Epithelial cell of proximal tubule (primary cell): ENCODE data around the gene PDIA5. TPM values are rescaled to one million over a fixed set of nuclear protein-coding genes. Genes with fewer than 3 reads are reported as not detected.

Experiments
- DNase-seq: peaks from one replicate; pipeline ENCODE4 v3.0.0-alpha.2; 2011; ENCODE audit warnings: low read depth
- H3K4me3 ChIP-seq: 2 replicates; pipeline ENCODE4 v1.5.1; 2011; ENCODE audit warnings: low read depth, mild to moderate bottlenecking, low read length
- total RNA-seq: library from RNA; depleted of rRNA; stranded (reverse); fragments of >200 nt; gene quantifications from 2 replicates; pipeline ENCODE4 v1.2.3, GENCODE V29; 2015
- TF ChIP-seq, protein P1 (sequence below): conservative IDR thresholded peaks from 2 replicates; pipeline ENCODE4 v1.5.1; 2012; ENCODE audit warnings: low read depth, mild to moderate bottlenecking, low read length

Gene PDIA5
- total RNA-seq, 1 donor from 2014 or later = 29.4 TPM

DNA sequence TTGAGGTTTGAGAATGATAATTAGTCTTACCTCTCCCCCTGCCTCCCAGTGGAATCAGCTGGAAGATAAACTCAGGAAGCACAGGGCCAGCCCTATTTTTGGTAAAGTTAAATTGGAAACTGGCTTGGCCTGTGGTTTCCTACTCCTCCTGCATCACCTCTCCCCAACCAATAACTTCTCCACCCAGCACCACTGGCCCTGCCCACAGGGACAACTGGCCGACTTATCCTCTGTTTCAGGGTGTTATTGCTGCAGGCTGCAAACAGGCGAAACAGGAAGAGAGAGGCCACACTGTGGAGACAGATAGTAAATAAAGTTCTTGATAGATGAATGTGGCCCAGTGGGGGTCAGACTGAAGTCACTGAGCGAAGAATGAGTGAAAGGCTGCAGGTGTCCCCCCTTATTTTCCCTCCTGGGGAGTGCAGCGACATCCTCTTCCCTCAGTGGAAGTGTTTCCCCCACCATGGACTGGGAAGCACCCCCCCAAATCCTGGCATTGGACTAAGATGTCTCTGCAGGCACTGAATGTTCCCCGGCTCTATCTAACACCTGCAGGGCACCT lies 47.1 kb downstream of the PDIA5 start:
- DNase-seq = no peak
- H3K4me3 ChIP-seq = no peak overlapping the region
- TF ChIP-seq, protein P1, sequence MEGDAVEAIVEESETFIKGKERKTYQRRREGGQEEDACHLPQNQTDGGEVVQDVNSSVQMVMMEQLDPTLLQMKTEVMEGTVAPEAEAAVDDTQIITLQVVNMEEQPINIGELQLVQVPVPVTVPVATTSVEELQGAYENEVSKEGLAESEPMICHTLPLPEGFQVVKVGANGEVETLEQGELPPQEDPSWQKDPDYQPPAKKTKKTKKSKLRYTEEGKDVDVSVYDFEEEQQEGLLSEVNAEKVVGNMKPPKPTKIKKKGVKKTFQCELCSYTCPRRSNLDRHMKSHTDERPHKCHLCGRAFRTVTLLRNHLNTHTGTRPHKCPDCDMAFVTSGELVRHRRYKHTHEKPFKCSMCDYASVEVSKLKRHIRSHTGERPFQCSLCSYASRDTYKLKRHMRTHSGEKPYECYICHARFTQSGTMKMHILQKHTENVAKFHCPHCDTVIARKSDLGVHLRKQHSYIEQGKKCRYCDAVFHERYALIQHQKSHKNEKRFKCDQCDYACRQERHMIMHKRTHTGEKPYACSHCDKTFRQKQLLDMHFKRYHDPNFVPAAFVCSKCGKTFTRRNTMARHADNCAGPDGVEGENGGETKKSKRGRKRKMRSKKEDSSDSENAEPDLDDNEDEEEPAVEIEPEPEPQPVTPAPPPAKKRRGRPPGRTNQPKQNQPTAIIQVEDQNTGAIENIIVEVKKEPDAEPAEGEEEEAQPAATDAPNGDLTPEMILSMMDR = no peak

DNA sequence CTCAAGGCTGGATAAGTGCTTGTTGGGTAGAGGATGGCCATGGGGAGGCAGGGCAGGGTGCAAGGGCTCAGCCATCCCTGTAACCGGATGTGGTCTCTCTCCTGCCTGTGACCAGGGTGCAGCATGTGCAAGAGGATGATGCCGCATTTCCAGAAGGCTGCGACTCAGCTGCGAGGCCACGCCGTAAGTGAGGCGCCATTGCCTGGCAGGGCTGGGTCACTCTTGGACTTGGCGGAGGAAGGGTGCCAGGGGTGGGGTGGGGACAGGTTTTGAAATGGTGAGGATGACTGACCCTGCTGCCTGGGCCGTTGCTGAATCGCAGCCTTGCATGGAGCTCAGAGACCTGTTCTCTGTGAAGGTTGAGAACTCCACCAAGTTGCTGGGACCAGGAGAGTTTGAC lies 49.3 kb downstream of the PDIA5 start:
- no peak overlapping the region for H3K4me3 ChIP-seq
- TF ChIP-seq, protein P1 = no peak
- no peak for DNase-seq

DNA sequence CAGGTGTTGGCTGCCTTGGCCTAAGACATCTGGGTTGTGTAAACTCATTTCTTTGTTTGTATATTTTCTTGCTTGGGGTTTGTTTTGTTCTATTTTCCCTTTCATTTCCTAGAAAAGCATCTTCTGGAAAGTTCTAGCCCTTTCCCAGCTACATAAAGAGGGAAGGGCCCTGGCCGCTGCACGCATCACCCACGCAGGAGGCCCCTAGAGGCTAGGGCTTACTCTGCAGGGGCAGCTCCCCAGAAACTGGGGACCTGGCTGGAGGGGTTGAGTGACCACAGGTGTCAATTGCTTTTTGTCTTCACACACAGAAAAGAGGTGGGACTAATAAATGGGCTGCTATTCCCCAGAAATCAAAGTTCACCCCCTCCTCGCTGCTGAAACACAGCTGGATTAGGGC lies 52.6 kb downstream of the PDIA5 start:
- TF ChIP-seq, protein P1 = no peak
- H3K4me3 ChIP-seq = no peak overlapping the region
- no peak for DNase-seq

DNA sequence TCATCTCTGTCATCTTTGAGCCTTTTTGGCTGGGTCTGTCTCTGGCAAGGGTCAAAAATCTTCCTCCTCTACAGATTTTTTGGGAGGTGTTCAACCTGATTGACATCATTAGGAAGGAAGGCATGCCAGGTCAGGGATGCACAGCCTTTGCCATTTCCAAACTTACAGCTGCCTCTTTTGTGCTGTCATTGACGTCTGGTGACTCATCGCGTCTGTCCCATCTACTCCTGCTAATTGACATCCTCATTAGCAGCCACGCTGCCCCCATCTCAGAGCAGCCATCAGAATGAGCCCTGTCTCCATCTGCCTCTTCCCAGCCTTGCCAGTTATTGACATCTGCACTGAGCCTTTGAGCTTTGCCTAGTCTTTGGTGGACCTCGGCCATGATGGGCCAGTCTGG lies 53.0 kb downstream of the PDIA5 start:
- TF ChIP-seq, protein P1 = no peak
- no peak for DNase-seq
- H3K4me3 ChIP-seq = no peak overlapping the region

DNA sequence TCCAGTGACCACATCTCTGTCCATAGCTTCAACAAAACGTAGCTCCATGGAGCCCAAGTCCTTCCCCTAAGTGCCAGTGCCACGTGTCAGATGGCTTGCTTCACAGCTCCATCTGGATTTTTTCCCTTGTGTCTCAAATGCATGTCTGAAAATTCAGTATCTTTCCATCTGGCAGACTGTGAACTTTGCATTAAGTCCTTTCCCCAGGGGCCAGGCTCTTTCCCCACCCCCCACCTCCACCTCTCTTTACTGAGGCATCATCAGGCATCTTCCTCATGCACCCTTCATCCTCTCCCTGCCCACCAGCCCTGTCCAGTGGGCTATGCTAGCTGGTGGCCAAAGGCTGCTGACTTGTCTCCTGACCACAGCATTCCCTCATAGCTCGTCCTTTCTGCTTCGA lies 53.7 kb downstream of the PDIA5 start:
- TF ChIP-seq, protein P1 = no peak
- no peak for DNase-seq
- H3K4me3 ChIP-seq = no peak overlapping the region

DNA sequence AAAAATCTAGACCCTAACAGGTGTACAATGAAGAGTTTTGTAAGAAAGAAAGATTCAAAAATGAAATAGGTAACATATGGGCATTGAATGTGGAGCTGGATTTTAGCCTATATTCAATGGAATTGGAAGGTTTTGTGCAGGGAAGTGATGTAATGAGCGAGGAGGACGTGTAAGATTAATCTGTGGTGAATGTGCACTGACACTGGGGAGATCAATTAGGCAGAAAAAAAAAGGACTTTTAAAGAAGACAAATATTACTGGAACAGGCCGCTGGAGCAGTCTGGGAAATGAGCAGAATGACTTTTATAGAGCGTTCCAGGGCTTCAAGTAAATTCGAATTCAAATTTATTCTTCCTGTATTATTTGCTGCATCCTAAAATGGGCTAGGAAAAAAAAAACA lies 55.2 kb downstream of the PDIA5 start:
- no peak overlapping the region for H3K4me3 ChIP-seq
- DNase-seq = no peak

More for the DNA sequence above, 55.2 kb downstream of the PDIA5 start:
- TF ChIP-seq, protein P1 = no peak
